Fibroblast of skin of right biceps (primary cell): ENCODE data around the gene BRD4.

ENCODE experiments used
- DNase-seq: peaks from one replicate; pipeline ENCODE4 v3.0.0-alpha.2; 2013

The BRD4 gene

GRCh38 chr19:15222738-15223648, 109.3 kb downstream of the BRD4 start:
- peak; percentile 96 for DNase-seq

GRCh38 chr19:15220833-15221232, 111.5 kb downstream of the BRD4 start:
- DNase-seq = no peak

- no peak for DNase-seq
These were observed 113.8 kb downstream of the BRD4 start for GRCh38 chr19:15218501-15218900.

- DNase-seq = no peak
These were observed 116.0 kb downstream of the BRD4 start for GRCh38 chr19:15216363-15216762.

- DNase-seq = no peak
These were observed 118.5 kb downstream of the BRD4 start for GRCh38 chr19:15213715-15214381.

- DNase-seq = no peak
These were observed 119.6 kb downstream of the BRD4 start for GRCh38 chr19:15212711-15213110.

- peak; percentile 59 for DNase-seq
These were observed 122.0 kb downstream of the BRD4 start for GRCh38 chr19:15210323-15210781.

GRCh38 chr19:15201374-15202023, 130.8 kb downstream of the BRD4 start:
- DNase-seq = no peak

GRCh38 chr19:15200553-15201364, 131.6 kb downstream of the BRD4 start, which contains the start of gene NOTCH3:
Gene NOTCH3, minus strand, starts transcription at chr19:15200995. Its CDS starts 90 bp downstream, at chr19:15200905.
- DNase-seq = peak; percentile 20

GRCh38 chr19:15199661-15200552, 132.4 kb downstream of the BRD4 start:
- DNase-seq = peak; percentile 38

GRCh38 chr19:15198951-15199660, 133.2 kb downstream of the BRD4 start:
- no peak for DNase-seq

GRCh38 chr19:15197942-15198341, 134.4 kb downstream of the BRD4 start:
- no peak for DNase-seq

GRCh38 chr19:15197275-15197941, 134.9 kb downstream of the BRD4 start:
- DNase-seq = peak; percentile 30

- no peak for DNase-seq
These were observed 135.9 kb downstream of the BRD4 start for GRCh38 chr19:15196360-15197005.

- peak; percentile 64 for DNase-seq
These were observed 136.7 kb downstream of the BRD4 start for GRCh38 chr19:15195371-15196334.

- DNase-seq = peak; percentile 19
These were observed 137.4 kb downstream of the BRD4 start for GRCh38 chr19:15194938-15195337.

GRCh38 chr19:15191982-15192381, 140.4 kb downstream of the BRD4 start:
- no peak for DNase-seq

- DNase-seq = no peak
These were observed 140.8 kb downstream of the BRD4 start for GRCh38 chr19:15191514-15191913.
